ENCODE measurements around the gene DMRT2.

The DMRT2 gene

DNA sequence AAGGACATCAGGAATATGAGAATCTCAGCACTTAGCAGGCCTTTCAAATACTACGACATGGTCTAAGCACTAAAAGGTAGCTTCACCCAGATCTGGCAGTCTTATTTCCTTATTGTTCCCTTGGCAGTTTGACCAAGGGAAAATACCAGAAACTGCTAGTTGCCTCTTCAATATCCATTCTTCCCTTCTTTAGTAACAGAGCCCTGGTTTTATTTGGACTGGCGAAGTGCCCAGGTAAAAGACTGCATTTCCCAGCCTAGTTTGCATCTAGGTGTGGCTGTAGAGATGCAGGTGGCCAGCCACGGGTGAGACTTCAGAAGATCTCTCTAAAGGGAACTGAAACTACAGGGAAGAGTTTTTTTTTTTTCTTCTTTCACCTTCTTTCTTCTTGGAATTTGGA, 21.6 kb downstream of the DMRT2 start:
- no peak overlapping the region for H3K27ac ChIP-seq
- TF ChIP-seq, protein P1, sequence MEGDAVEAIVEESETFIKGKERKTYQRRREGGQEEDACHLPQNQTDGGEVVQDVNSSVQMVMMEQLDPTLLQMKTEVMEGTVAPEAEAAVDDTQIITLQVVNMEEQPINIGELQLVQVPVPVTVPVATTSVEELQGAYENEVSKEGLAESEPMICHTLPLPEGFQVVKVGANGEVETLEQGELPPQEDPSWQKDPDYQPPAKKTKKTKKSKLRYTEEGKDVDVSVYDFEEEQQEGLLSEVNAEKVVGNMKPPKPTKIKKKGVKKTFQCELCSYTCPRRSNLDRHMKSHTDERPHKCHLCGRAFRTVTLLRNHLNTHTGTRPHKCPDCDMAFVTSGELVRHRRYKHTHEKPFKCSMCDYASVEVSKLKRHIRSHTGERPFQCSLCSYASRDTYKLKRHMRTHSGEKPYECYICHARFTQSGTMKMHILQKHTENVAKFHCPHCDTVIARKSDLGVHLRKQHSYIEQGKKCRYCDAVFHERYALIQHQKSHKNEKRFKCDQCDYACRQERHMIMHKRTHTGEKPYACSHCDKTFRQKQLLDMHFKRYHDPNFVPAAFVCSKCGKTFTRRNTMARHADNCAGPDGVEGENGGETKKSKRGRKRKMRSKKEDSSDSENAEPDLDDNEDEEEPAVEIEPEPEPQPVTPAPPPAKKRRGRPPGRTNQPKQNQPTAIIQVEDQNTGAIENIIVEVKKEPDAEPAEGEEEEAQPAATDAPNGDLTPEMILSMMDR (conservative IDR thresholded peaks at IDR 0.05) = no peak
- TF ChIP-seq ZFX (IDR thresholded peaks at IDR 0.05) = no peak

DNA sequence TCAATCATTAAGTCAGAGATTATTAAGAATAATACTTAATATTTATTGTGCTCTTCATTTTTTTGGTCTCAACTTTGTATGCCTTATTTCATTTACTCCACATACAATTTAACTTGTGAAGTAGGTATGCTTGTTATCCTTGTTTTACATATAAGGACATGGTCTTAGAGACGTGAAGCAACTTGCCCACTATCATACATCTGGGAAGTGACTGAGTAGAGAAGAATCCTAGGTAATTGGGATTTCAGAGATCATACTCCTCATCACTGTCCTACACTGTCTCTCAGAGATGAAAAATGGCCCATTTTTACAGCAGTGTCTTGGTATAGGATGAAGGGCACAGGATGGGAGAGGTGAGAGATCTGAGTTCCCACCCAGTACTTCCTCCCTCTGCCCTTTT, 23.3 kb downstream of the DMRT2 start:
- TF ChIP-seq, protein P1 (conservative IDR thresholded peaks at IDR 0.05) = no peak
- no peak overlapping the region for H3K27ac ChIP-seq

DNA sequence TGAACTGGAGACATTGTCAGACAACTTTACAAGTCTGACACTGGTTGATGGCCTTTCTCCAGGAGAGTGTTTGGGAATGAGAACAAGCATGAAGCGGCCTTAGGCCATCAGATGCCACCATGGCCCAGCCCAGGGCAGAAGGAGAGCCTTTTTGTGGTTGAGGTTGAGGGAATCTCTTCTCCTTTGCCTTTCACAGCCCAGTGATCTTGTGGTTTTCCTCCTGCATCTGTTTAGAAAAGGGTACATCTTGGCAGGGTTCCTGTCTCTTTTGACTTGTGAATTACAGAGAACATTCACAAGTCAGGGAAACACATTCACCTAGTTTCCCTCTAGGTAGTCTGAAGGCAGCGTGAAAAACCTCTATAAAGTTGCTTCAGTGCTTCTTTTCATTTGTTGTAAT, 27.5 kb downstream of the DMRT2 start:
- no peak for TF ChIP-seq ZFX (IDR thresholded peaks at IDR 0.05)
- TF ChIP-seq, protein P1 (conservative IDR thresholded peaks at IDR 0.05) = no peak

DNA sequence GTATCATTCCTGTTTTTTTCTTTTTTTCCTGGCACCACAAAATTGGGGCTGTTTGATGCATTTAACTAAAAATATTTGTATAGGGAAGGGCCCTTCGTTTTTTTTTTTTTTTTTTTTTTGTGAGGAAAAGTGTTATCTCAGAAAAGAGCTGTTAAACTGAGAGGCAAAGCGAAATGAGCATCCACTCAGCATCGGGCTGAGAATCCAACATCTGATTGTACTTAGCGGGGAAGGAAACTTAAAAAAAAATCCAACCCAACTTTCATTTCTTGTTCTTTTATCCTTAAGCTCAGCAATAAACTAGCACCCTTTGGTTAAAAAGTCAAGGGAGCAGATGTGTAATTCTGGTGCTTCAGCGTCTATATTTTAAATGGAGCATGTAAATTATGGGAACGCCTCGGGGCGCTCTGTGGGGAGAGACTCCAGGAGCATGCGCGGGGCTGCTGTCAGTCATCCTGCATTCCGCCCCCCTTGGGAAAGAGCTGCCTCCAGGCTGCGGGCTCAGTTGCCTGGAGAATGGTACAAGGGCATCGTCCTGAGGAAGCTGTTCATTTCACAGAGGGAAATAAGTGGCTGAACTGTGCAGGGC, 33.3 kb downstream of the DMRT2 start:
- TF ChIP-seq, protein P1 (conservative IDR thresholded peaks at IDR 0.05) = no peak
- TF ChIP-seq ZFX (IDR thresholded peaks at IDR 0.05) = no peak
- H3K27ac ChIP-seq = no peak overlapping the region

More for the DNA sequence above, 27.5 kb downstream of the DMRT2 start:
- H3K27ac ChIP-seq = no peak overlapping the region

DNA sequence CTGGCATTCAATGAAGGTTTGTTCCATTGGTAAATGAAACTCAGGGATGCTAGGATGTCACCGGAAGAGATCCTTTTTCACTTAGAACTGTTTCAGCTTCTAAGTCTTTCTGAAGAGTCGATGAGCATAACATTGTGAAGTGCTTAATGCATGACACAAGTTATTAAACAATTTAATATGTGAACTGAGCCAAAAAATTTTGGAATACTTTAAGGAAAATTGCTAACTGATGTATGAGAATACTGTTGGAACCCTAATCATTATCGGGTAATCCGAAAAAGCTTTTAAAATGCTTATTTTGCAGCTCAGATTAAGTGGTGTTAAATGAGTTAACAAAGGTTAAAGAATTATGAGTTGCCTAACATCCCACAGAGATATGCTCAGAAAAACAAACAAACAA, 34.9 kb downstream of the DMRT2 start:
- TF ChIP-seq ZFX (IDR thresholded peaks at IDR 0.05) = no peak
- TF ChIP-seq, protein P1 (conservative IDR thresholded peaks at IDR 0.05) = no peak

DNA sequence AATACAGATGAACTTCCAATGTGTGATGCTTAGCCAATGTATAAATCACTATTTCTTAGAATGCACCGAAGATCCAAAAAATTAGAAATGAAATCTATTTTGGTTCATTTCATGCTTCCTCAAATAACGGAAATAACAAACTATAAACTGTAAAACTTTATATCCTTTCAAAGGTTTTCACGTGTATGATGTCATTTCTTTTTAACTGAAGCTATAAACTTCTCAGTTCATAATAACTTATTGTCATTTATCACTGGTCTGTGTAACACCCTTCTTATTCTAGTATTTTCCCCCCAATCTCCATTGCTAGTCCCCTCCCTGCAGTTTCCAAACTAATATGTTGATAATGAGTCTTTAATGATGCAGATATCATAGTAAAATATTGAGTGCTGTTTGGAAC, 36.4 kb downstream of the DMRT2 start:
- H3K27ac ChIP-seq = no peak overlapping the region
- no peak for TF ChIP-seq ZFX (IDR thresholded peaks at IDR 0.05)
- TF ChIP-seq, protein P1 (conservative IDR thresholded peaks at IDR 0.05) = no peak

More for the DNA sequence above, 34.9 kb downstream of the DMRT2 start:
- H3K27ac ChIP-seq = no peak overlapping the region

DNA sequence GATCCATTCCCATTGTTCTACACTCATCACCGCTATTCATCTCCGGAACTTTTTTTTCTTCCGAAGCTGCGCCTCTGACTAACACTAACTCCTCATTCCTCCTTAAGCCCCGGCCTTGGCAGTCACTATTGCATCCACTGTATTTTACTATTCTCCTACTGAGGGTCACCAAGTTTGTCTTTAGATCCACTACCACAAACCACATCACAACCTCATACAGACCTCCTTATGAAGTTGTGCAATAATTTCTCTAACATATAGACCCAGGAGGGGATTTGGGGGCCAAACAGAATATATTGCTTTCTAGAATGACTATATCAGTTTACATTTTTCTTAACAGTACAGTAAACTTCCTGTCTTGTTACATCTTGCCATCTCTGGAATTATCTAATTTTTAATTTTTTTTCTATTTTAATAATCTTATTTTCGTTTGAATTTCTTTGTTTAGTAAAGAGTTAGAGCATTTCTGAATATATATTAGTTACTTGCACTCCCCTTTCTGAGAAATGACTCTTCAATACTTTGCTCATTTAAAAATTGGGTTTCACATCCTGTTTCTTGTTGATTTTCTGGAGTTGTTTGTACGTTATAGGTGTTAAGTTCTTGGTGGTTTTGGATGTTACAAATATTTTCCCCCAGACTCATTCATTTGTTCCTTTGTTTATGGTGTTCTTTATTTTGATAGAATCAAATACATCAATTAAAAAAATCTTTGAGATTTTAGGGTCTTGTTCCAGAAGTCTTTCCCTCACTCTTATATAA, 37.1 kb downstream of the DMRT2 start:
- no peak for TF ChIP-seq ZFX (IDR thresholded peaks at IDR 0.05)
- TF ChIP-seq, protein P1 (conservative IDR thresholded peaks at IDR 0.05) = no peak
- H3K27ac ChIP-seq = no peak overlapping the region
